EH (cell line): ENCODE data around the gene DDHD1.
A peak's percentile ranks its signal among the peaks of the same experiment; 100 is the strongest.
"Not testable (repeated sequence)": the region's sequence is repeated elsewhere in the genome, so short reads cannot be mapped to it uniquely, and the experiment has no call there.

ENCODE experiments used
- DNase-seq: peaks from one replicate; pipeline ENCODE4 v3.0.0-alpha.2; 2015; ENCODE audit warnings: low read depth

DDHD1 gene

DNA sequence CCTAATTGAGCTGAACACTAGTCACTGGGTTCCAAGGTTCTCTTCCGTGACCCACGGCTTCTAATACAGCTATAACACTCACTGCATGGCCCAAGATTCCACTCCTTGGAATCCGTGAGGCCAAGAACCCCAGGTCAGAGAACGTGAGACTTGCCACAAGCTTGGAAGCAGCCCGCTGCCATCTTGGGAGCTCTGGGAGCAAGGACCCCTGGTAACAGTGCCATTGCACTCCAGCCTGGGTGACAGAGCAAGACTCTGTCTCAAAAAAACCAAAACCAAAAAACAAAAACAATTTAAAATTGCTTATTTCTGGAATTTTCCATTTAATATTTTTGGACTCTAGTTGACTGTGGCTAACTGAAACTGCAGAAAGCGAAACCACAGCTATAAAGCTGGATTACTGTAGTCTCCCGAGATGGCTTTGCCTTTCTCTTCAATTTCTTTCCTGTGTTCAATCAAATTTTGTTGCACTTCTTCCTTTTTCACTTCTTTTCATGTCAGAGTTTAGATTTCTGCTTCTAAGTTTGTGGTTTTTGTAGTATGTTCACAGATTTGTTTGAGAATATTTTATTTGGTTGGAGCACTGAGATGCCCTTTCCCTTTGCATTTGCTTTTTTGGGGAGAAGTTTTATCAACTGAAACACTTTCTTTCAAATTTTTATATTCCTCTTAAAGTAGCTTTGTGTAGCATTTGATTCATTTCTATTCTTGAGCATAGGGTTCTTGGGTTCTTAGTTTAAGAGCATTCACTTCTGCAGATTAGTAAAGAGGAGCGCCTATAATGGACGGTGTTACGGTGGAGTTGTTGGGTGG lies 44.6 kb downstream of the DDHD1 start:
- no peak for DNase-seq

DNA sequence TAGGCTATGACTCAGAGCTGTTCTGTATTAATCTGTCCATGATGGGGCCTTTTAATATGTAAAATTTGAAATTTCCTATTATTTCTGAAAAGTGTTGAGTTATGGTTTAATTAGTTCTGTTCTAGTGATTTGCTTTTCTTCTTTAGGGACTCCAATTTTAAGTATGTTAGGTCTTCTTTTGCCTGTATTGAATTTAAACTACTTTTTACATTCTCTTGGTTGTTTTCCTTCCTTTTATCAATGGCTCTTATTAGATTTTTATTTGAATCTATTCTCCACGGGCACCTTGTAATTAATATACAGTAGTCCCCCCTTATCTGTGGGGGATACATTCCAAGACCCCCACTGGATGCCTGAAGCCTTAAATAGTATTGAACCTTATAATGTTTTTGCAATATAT lies 46.4 kb downstream of the DDHD1 start:
- DNase-seq: no peak

DNA sequence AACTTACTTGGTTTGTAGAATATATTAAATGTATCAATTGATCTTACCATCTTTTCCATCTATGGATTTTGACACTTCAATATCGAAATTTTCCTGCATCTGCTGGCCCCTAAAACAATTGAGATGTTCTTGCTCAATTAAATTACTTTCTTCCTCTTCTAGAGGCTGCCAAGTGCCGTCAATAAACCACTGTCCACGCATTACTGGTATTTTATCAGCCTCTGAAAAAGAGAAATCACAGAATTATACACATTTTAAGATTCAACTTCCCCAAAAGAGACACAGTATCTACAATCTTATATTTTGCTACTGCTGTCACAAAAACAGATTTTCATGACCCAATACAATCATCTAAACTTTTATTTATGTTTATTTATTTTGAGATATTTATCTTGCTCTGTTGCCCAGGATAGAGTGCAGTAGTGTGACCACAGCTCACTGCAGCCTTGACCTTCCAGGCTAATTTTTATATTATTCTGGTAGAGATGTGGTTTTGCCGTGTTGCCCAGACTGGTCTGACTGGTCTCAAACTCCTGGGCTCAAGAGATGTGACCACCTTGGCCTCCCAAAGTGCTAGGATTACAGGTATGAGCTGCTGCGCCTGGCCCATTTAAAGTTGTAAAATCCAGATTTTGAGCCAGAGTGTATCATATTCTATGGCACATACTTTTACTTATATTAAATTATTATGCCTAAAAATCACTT lies 49.3 kb downstream of the DDHD1 start:
- no peak for DNase-seq

DNA sequence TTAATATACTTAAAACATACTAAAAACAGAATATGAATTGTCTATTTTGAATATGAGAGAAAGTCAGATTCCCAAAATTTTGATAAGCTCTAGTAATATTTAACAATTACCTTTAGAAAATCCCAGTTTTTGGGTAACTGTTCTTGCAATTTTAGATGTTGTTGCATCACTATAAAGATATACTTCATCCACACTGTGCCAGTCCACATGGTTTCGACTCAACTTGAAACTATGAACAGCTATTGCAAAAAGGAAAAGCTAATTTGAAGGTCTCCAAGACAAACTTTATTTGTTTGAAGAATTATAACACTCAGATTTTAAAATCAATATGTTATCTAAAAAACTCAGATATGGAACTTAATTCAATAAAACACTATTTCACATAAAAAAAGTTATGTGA lies 59.9 kb downstream of the DDHD1 start:
- DNase-seq: peak; percentile 32

DNA sequence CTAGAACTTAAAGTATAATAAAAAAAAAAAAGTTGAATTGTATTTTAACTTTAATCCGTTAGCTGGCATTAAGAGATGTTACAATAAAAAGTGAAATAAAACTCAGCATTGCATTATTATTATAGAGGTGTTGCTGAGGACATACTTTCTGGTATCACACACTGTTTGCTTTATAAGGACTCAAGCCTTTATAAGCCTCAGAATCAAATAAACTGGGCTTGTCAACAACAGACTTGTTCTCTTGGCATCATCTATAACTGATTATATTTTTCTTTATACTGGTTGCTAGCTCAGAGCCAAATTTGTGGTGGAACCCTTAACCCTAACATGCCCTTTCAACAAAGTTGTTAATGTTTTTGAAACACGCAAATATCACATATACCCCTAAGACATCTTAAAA lies 62.3 kb downstream of the DDHD1 start:
- no peak for DNase-seq

DNA sequence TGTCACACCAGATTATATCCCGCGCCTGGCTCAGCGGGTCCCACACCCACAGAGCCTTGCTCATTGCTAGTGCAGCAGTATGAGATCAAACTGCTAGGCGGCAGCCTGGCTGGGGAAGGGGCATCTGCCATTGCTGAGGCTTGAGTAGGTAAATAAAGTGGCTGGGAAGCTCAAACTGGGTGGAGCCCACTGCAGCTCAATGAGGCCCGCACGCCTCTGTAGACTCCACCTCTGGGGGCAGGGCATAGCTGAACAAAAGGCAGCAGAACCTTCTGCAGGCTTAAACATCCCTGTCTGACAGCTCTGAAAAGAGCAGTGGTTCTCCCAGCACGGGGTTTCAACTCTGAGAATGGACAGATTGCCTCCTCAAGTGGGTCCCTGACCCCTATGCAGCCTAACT lies 68.2 kb downstream of the DDHD1 start:
- DNase-seq: not testable (repeated sequence)

DNA sequence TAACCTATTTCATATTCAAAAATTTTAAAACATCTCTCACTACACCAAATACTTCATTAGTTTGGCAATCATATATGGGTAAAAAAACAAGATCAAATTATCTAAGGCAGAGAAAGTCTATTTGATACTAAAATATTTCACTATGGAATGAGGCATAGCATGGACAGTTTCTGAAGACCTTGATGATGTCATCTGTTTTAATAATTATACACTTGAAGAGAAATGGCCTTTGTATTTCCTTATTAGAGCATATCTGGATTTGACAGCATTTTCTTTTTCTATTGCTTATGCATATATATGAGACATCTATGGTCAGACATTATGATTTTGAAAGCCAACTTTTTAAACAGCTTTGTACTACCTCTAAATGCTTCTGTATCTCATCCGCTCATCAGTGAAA lies 88.6 kb downstream of the DDHD1 start:
- DNase-seq: no peak

DNA sequence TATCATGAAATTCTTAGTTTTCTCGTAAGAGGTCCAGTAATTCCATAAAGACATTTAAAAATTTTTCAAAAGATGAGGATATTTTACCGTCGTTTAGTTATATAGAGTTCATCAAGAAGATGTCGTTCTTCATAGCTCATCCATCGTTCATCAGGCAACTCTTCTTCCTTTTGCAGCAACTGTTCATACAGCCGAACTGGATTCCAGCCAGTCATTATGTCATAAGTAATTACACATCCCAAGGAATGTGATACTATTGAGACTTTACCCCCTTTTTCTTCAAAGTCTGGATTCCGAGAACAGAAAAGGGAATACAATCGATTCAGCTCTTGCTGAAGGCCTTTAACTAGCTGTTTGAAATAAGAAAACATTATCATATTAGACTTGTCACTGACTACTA lies 90.3 kb downstream of the DDHD1 start:
- DNase-seq: peak; percentile 8

DNA sequence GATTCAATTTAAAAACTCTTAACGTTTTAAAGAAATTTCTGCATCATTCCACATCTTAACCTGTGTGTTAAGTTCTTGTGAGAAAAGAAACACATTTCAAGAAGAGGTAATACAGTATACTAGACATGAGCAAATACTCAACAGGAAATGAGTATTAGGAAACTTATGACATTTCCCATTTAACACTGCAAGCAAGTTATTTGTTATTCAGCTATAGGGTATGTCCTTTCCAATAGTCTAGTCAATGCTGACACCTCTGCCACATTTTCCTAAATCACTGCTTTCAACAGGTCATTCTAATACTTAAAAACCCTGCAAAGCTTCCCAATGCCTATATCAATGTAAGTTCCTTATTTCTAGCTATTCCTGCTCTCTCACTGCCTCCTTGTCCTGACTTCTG lies 93.1 kb downstream of the DDHD1 start:
- peak; percentile 18 for DNase-seq

DNA sequence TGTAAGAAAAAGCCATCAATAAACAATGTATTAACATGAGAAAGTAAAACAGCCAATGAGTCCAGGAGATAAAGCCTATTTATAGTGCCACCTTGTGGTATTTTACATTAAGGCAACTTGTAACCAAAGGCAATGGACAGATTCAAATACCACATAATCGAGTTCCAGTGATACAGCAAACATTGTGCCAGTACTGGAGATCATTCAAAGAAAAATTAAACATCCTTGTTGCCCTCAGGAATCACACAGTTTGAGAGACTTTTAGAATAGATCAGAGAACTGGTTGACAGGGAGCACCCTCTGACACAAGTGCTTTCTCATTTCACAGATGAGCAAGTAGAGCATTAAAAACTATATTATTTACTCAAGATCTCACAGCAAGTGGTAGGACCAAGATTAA lies 98.1 kb downstream of the DDHD1 start:
- peak; percentile 71 for DNase-seq

DNA sequence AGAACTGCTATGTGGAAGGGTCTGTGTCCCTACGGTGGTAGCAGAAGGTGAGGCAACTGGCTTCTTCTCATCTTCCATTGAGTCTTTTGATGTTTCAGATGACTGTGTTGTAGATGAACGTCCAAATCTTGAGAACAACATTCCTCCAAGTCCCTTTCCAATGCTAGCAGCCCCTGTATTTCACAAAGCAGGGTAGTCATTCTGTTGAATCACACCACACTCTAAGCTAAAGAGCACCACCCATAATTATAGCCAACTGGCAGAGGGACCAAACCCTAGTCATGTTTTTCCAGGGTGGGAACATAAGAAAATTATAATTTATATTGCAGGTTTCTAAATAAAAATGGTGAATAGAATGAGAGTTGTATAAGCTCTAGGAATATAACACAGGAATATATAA lies 98.7 kb downstream of the DDHD1 start:
- peak; percentile 66 for DNase-seq

DNA sequence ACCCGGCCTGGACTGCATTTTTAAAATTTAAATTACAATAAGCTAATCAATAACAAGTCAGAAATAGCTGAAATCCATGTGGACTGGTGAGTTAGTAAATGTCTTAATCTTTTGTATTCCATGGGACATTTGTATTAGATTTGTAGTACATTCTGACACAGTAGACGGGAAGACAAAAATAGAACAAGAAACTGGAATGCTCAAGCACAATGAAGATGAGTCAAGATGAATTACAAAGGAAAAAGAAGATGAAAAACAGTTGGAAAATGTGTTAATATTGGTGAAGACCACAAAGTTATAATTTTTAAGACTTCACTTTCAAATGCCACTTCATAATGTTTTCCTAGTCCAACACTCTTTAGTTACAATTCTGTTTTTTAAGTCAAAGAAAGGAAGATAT lies 104.5 kb downstream of the DDHD1 start:
- peak; percentile 59 for DNase-seq

DNA sequence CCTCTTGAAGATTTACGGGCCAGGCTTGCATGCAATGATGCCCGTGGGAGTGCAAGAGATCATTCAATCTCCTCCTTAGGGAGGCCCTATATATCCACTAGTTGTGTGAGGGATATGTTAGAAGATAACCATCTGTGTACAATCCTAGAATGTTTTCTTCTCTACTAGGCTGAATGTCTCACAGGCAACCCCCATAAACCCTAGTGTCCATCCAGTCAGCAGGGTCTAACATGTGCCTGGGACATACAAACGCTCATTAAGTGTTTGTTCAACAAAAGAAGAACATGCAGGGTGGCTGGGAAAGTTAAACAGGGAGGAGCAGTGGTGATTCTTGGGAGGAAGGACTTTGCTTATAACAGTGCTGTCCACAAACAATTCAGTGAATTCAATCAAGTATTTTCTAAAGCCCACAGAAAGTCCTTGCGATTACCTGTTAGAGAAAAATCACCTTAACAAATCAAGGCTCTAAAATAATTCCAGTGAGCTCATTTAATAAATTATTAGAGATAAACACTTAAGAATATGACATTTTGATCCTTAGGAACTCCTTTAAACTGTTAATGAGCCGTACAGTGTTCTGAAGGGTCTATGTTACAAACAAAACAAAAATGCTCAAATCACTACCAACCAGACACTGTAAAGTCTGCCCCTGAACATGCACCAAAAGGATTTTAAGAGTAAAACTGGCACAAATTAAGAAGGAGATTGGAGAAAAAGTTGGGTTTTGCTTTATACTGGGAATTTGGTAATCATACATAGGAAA lies 105.6 kb downstream of the DDHD1 start:
- DNase-seq: peak; percentile 95

DNA sequence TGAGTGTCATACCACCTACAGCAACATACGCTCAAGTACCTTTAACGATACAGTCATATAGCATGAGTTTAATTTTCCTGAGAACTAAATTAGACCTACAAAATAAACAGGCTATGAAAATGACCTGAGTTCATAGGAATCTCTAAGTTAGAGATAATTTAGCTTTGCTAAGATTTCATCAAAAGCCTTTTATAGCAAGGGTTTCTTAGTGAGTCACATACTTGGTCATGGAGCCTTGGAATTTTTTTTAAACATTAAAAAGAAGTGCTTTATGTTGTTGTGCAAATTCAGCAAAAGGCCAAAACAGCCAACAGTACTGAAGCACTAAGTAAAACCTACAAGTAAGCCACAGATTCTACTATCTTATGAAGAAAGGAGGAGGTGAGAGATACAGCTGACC lies 108.6 kb downstream of the DDHD1 start:
- peak; percentile 90 for DNase-seq

DNA sequence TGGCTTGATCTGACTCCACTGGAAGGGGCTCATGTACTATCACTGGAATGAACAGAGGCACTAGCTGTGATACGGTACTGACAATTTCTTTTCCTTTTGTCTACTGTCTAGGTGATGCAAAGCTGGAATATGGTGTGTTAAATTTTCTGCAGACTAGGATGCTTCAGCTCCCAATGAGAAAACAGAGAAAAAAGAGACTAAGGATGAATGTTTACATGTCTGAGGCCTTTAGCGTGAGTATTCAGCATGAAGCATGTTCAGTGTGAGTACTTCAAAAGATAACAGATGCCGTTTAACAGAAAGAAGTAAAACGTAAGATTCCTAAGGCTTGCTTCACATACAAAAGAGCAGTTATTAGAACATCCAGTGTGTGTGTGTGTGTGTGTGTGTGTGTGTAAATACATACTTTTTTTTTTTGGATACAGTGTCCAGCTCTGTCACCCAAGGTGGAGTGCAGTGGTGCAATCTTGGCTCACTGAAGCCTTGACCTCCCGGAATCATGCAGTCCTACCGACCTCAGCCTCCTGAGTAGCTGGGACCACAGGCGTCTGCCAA lies 110.0 kb downstream of the DDHD1 start:
- no peak for DNase-seq

DNA sequence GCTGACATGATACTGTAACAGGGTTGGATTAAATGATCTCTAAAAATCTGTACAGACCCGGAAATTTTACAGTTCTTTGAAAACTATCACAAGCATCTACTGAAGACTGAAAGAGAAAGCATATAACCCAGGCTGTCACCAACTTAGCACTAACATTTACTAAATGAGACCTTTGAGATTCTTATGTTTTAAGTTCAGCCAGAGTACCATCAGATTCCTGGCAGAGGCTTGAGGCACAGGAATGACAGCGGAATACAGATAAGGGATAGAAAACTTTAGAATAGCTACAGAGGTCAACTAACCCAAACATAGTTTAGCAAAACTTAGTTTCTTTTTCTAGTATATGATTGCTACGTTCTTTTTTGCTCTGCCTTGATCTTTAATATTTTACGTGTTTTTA lies 110.6 kb downstream of the DDHD1 start:
- DNase-seq: peak; percentile 62

DNA sequence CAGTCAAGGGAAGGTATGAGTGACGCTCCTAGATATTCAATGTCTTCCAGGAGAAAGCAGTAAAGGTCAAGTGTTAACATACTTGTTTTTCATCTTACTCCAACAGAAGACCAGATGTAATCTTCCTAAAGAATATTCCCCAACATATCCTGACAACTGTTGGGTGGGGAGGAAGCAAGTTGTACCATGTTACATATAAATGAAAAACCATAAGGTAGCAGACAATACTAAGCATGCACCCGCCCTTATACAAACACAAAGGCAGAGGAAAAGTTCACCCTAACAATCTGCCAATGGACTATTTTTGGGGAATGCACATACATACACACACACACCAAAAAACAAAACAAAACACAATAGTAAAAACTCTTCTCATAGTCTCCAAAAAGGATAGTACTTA lies 112.1 kb downstream of the DDHD1 start:
- no peak for DNase-seq

DNA sequence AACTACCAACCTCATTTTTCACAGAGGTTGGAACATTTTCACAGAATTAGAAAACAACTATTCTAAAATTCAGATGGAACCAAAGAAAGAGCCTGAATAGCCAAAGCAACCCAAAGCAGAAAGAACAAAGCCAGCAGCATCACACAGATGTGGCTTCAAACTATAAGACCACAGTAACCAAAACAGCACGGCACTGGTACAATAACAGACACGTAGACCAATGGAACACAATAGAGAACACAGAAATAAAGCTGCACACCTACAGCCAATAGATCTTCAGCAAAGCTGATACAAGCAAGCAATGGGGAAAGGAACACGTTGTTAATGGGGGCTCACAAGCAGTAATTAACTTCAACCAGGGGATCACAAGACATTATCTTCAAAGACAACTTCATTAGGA lies 114.5 kb downstream of the DDHD1 start:
- no peak for DNase-seq

DNA sequence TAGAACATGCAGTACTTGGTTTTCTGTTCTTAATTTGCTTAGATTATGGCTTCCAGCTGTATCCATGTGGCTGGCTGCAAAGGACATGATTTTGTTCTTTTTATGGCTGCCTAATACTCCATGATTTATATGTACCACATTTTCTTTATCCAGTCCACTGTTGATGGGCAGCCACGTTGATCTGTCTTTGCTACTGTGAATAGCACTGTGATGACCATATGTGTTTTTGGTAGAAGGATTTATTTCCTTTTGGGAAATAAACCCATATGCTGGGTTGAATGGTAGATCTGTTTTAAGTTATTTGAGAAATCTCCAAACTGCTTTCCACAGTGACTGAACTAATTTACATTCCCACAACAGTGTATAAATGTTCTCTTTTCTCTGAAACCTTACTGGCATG lies 116.1 kb downstream of the DDHD1 start:
- DNase-seq: no peak

DNA sequence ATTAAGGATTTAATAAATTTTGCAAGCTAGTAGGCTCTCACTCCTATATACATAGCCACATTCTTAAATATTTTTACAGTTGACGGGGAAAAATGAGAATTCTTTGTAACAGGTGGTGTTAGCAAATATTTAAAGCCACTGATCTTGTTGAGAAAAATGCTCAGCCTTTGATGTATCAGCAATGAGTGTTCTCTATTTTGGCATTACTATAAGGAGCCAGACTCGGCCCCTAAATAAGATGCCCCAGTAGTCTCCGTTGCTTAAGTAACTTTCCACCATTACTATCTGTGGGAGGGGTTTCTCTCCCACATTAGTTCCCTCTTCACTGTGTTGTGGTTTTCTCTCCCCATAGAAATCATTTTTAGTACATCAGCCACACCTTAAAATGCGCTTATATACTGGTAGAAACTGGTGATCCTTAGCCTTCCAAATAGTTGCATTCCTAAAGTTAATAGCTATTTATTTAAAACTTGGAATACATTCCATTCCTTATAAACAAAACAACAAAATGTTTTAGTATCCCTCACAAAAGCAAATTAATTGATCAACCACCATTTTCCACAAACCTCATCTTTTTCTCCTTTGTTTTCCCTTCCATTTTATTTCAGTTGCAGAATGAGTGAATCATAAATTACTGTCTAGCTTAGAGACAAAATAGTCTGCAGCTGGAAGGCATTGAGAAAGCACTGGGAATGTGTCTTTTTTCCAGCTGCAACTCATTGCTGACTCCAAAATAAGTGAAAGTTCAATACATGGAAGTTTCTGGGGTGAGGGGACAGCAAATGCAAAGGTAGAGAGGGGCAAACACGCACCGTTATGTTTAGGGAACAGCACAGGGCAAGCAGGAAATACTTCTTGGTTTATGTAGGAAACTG lies 117.5 kb downstream of the DDHD1 start:
- peak; percentile 51 for DNase-seq

DNA sequence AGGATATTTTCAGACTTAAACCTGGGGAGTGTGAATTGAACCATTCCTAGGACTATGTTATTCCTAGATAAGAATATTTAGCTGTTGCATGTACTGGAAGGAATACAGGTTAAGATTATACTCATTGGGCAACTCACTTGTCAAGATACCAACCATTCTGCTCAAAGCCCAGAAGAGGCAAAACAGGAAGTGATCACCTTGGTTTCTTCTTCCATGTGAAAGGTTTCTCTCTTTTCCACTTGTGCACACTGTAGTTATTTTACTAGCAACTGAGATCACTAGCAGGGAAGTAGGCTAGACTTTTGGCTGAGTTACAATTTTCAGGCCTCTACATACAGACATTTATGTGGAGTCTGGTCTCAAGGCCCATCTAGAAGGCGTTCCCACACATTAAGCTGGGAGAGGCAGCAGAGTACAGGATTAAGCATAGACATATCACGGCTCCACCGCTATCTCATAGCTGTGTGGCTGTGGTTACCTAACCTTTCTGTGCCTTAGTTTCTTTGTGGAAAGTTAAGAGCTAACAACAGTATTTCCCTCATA lies 118.4 kb downstream of the DDHD1 start:
- no peak for DNase-seq
